Gastroesophageal sphincter (tissue), 3 donors: Measurements from ENCODE around the gene NFAM1.

Experiments used
- POLR2A ChIP-seq, 2 donors: fragments of 450-650 bp; IDR thresholded peaks; one replicate each; pipeline ENCODE4 v1.6.1; 2017; ENCODE audit warnings: antibody characterized with exemption in 2 of 2, mild to moderate bottlenecking in 2 of 2, moderate library complexity in 1 of 2
- POLR2AphosphoS5 ChIP-seq: sonication (generic); formaldehyde crosslinking; IDR thresholded peaks from one replicate; pipeline ENCODE4 v1.6.1; 2017; ENCODE audit warnings: antibody characterized with exemption
- TF ChIP-seq, protein P1 (sequence below), 4 experiments: fragments of 200-600 bp in 2 of 4; fragments of 450-650 bp in 2 of 4; sonication (generic) in 1 of 4; IDR thresholded peaks; one replicate each; pipeline ENCODE4 v1.5.1; 2017 to 2019; ENCODE audit warnings: antibody characterized with exemption in 4 of 4, mild to moderate bottlenecking in 2 of 4, moderate library complexity in 2 of 4

GRCh38 chr22:42380769-42381551 is 51.2 kb downstream of the NFAM1 start:
- TF ChIP-seq, protein P1, sequence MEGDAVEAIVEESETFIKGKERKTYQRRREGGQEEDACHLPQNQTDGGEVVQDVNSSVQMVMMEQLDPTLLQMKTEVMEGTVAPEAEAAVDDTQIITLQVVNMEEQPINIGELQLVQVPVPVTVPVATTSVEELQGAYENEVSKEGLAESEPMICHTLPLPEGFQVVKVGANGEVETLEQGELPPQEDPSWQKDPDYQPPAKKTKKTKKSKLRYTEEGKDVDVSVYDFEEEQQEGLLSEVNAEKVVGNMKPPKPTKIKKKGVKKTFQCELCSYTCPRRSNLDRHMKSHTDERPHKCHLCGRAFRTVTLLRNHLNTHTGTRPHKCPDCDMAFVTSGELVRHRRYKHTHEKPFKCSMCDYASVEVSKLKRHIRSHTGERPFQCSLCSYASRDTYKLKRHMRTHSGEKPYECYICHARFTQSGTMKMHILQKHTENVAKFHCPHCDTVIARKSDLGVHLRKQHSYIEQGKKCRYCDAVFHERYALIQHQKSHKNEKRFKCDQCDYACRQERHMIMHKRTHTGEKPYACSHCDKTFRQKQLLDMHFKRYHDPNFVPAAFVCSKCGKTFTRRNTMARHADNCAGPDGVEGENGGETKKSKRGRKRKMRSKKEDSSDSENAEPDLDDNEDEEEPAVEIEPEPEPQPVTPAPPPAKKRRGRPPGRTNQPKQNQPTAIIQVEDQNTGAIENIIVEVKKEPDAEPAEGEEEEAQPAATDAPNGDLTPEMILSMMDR (IDR thresholded peaks at IDR 0.05): no peak
- TF ChIP-seq POLR2A (IDR thresholded peaks at IDR 0.05) (no peak), POLR2AphosphoS5 (no peak)
